RPMI8226 (cell line): ENCODE data around the gene STOX2.

Source experiments
- DNase-seq: peaks from one replicate; pipeline ENCODE4 v3.0.0-alpha.2; 2015

STOX2 gene

GRCh38 chr4:183898456-183898855 lies 6.7 kb upstream of the STOX2 start:
- no peak for DNase-seq

DNA sequence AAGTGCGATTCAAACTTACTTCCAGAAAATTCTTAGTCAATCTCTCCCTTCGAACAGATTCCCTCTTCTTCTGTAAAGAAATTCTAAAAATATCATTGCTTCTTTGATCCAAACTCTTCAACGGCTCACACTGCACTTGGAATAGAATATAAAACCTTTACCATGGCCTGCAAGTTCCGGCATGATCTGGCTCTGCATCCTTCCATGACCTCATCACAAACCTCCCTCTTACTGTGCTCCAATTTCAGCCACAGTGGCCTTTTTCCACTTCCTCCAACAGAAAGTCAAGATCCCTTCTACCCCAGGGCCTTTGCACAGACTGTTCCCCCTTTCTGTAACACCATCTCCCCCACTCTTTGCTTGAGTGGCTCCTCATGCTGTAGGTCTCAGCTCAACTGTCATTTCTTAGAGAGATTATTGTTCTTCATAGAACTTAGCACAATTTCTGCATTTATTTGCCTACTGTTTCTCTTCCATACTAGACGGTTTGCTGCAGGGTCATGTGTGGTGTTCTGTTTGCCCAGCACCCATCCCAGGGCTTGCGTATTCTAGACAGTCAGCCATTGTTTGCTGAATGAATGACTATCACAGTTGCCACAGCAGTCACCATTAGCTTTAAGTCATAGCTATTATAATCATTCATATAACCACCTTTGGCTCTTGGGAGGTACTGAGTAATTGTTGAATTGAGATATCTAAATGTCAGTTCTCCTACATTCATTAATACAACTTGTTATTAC lies 1.9 kb upstream of the STOX2 start:
- DNase-seq = no peak

DNA sequence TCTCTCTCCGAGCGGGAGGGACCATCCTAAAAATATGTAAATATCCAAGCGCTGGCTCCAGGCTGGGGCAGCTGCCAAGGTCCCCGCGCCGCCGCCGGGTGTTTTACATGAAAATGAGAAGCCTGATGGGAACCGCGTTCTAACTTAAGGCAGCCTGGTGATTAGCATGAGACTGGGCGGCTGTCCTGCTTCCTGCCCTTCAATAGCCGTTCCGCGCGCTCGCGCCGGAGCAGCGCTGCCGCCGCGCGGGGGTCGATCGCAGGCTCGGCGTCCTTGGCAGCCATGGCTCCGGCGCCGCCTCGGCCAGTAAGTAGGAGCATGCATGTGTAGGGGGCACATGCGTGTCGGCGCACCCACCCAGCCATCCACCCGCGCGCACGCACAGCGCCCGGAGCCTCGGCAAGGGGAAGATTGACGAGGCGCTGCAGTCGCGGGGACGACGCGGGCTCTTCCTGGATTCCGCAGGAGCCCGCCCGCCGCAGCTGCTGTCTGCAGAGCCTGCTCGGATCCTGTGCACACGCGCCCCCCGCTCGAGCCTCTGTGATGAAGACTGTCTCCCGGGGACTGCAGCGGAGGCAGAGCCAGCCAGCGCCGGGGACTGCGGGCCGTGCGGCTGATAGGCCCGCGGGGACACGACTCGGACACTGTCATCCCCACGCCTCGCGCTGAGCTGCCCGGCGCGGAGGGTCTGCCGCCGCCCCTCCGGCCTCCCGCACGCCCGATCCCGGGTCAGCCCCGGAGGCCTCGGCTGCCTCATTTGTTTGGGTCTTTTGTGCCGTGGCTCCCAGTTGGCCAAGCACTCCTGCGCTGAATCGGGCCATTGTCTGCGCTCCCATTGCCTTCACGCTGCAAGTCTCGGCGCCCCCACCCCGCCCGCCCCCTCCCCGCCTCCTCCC lies 734 bp downstream of the STOX2 start:
- DNase-seq = no peak

DNA sequence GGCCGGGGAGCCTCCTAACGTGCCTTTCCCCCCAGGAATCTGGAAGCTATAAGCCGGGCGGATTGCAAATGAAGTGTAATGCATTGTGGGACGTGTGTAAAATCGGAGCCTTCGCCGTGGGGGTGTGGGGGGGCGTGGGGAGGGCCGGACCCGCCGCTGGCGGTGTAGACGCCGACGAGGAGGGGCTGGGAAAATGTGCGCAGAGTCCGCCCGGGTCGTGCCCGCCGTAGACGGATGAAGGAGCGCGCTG lies 1.3 kb downstream of the STOX2 start:
- no peak for DNase-seq

DNA sequence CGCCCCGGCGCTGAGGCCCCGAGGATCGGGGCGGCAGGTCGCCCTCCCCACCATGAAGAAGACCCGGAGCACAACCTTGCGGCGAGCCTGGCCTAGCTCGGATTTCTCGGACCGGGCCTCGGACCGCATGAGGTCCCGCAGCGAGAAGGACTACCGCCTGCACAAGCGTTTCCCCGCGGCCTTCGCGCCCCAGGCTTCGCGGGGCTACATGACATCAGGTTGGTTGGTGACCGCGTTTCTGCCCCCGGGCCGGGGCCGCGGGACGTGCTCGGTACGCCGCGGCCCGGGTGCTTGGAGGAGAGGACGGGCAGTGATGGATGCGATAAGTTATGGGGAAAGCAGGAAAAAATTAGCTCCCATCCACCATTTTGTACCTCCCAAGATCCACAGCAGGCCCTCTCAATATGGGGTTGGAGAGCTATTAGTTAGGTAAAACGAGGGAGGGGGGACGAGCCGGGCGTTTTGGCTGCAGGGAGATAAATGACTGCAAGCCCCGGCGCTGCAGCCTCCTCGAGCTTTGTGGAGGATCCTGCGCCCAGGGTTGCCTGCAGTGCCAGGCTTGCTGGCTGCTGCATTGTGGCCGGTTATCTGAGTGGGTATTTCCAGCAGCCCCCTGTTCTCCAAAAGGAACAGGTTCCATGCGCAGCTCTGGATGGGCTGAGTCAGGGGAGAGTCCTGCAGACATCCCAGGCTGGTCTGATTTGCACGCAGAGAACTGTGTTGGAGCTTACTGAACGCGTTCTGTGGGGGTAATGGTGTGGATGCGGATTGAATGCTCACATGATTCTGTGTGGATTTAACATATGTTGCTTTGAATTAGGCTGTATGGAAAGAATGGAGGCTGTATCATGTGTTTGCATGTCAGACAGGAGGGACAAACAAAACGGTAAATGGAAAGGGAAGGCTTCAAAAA lies 1.9 kb downstream of the STOX2 start:
- DNase-seq = no peak

- no peak for DNase-seq
Measured at GRCh38 chr4:183907871-183908683, 3.0 kb downstream of the STOX2 start.

DNA sequence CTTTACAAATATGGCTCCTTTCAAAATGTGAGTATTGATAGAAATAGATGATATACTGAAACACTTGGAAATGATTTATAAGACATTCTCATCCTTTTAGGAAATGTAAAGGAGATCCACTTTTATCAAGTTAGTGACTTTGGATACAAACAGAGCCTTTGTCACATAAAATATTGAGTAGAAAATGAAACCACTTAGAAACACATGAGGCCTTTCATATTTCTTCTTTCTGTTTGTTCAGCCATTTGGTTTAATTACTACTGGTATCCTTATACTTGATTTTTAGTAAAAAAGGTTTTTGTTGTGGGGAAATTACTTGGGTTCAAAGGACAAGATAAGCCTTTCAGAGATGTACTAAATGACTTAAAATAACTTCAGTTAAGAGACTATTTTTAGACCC lies 4.1 kb downstream of the STOX2 start:
- no peak for DNase-seq

DNA sequence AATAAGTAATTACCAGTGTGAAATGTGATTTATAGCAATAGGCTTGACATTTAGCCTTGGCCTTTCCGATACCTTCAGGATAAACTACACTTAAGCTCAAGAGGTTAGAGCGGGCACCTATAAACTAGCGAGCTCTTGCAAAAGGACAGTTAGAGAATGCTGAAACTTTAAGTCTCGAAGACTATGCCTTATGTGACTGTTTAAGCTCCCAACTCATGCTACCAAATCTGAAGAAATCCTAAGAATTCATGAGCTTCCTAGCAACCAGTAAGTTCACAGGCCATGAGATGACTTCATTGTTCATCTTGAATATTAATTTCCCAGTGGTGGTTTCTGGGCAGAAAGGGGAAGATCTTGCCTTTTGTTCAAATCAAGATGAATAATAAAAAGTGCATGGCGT lies 4.7 kb downstream of the STOX2 start:
- no peak for DNase-seq

DNA sequence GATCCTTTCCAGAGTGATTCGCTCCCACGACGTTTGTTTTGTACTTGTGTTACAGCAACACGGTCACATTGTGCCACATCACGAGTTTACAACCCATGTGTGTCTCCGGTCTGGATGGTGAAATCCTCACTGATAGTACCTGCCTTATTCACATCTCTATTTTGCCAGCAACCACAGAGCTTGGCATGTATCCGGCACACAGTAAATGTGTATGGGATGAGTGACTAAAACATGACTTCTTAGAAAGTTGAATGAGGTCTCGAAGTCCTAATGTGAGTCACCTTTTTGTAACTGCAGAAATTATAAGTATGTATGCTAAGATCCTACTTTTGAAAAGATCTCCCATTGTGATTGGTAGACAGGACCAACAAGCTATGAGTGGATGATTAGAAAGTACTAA lies 7.5 kb downstream of the STOX2 start:
- DNase-seq = no peak

DNA sequence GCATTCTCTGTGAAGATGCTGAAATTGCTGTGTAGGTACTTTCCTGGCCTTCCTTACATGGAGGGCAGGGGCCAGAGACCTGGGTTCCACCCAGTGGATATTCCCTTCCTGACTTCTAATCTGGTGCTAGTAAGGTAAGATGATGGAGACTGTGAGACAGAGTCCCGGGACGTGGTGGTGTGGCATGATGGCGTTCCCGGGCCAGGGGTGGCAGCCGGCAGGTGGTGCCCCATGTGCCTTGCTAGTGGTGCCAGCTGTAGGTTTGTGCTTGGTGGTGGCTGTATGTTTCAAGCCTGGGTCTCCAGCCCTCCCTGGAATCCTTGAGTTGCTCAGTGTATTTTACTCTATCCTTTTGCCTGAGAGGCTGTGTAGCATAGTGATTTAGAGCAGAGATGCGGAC lies 10.9 kb downstream of the STOX2 start:
- no peak for DNase-seq

DNA sequence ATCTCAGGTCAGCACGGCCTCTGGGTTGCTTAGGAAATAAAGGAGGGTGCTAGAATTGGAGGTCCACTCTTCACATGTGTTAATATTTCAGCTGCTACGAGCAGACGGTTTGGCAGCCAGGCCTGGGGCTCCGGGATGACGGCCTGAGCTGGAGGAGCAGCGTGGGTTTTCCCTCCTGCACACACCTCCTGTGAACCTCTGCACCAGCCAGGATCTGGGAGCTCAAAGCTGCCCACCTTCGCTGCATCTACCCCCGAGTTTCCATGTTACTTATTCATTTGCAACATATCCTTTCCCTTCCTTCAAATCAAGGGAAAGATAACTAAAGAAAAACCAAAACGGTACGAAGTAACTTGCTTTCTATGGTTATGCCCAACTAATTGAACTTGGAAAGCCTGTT lies 13.6 kb downstream of the STOX2 start:
- no peak for DNase-seq

DNA sequence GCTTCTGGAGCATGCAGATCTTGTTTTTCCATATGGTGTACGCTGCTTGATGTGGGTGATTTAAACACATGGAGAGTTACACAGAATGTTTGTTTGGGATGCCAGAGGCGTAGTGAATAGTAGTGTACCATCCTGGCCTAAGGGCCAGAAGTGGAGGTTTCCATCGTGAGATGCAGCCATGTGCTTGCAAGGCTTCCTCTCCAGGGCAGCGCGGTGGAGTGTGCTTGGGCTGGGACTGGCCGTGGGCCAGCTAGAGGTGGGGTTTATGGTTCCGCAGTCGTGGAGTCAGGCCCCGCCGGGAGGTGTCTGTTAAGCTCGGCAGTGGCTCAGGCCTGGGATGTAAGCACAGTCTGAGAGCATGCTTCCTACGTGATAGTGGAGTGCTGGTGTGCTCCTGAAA lies 14.0 kb downstream of the STOX2 start:
- no peak for DNase-seq

DNA sequence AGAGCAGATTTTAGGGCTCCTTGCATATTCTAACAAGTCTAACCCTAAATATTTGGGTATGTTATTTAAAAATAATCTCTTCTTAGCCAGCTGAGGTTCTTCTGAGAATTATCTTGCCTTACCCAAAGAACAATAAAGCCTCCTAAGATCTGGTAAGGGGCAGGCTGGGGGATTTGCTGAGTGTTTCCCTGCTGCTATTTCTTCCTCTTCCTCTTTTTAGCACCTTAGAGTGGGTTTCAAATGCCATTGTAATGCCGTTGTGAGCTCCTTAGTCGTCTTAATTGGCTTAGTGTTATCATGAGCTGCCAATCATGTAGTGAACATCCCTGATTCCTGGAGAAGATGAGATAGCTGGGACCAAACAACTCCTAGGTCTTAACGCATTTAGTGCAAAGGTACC lies 15.4 kb downstream of the STOX2 start:
- DNase-seq = no peak

GRCh38 chr4:183921335-183921734 lies 16.2 kb downstream of the STOX2 start:
- no peak for DNase-seq

- no peak for DNase-seq
Measured at GRCh38 chr4:183924362-183925044, 19.4 kb downstream of the STOX2 start.

DNA sequence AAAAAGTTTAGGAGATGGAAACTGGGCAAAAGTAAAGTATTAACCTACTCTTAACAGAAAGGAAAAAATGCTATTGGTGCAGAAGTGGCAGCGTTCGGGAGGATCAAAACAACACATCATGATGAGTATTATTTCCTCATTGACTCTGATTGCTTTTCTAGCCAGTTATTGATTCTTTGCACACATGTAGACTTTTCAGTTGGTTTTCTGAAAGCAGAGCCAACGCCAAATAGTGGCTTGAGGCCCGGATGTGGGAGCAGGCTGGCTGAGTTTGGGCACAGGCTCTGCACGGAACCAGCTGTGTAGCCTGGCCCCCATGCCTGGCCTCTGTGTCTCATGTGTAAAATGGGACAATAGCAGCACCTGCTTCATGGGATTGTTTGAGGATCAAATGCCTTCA lies 21.8 kb downstream of the STOX2 start:
- no peak for DNase-seq

DNA sequence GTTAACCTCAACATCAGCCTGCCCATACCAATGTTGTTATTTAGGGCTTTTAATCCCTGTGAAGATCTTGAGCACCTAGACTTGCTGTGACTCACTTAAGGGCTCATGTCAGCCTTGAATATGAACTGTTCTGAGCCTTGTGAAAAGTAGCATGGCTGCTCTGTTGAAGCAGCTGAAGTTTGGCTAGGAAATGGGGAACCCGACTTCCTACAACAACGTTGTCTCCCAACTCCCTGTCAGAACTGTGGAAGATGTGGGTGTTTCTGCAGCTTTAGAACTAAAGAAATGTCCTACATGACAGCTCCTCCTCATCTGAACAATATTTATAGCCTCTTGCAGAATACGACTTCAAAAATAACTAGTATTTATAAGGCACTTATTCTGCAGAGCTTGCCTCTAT lies 27.5 kb downstream of the STOX2 start:
- DNase-seq = no peak

DNA sequence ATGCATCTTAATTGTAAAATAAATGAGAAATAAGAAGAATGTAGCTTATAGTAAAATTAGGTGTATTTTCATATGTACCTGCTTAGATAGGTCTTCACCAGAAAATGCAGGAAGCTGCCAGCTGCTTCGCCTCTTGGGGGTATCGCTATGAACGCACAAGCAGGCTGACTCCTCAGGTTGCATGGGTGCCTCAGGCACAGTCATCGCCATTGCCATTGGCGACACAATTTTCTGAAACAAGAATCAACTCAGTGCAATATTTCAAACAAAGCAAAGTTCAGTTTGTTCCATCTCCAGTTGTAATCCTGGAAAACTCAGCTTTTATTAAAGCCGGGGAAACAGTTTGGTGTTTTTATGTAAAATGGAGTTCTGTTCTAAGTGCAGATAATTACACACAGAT lies 29.7 kb downstream of the STOX2 start:
- DNase-seq = no peak

DNA sequence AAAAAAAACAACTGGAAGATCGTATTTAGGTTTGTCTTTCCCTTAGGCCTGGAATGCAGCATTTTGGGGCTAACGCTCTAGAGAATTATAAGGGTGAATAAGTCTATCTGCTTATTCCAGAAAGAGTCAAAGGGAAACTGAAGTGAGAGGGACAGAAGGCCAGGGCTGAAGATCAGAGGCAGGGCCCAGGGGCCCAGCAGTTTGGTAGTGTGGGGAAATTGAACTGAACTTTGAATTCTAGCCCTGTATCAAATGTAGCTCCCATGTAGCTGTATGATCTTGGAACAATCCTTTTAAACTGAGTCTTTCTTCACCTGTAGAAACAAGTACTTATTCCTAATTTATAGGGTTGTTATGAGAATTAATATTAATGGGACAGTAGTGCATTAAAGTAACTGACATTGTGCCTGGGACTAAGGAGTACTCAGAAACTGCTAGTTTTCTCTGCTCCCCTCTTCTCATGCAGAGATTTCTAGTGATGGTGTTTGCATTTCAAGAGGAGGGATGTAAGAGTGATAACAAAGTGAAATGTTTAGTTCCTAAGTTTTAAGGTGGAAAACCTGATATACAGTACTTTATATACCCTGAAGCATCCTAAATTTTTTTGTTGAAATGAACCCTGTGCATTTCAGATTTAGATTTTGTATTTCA lies 30.4 kb downstream of the STOX2 start:
- no peak for DNase-seq

DNA sequence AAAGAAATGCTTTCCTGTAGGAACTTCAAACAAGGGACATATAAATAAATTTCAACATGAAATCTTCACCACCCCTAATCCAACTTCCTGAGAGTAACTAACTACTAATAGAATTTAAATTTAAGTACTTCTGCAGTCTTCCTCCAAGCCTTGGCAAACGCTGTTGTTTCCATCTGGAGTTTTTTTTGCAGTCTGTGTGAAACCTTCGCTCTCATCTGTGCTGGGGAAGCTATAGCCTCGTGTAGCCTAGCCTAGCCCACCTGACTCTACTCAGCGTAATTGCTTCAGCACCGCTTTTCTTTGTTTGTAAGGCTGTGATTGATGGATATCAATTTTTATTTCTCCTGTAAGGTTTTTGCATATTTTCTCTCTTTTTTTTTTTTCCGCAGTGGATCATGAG lies 30.9 kb downstream of the STOX2 start:
- no peak for DNase-seq

GRCh38 chr4:183936574-183937345 lies 31.7 kb downstream of the STOX2 start:
- no peak for DNase-seq
